IMR-90 (cell line): Measurements from ENCODE around the gene SIRT2. TPM values are rescaled to one million over a fixed set of nuclear protein-coding genes. Genes with fewer than 3 reads are reported as not detected.
A peak's percentile ranks its signal among the peaks of the same experiment; 100 is the strongest.

Source experiments
- ATAC-seq: fragments of 200-7000 bp; cut with Tn5 transposase; 2 replicates; pipeline ENCODE4 v1.9.1; 2020; ENCODE audit warnings: low read depth, mild to moderate bottlenecking, moderate library complexity
- BruUV-seq: library from RNA; stranded (reverse); fragments of 400-500 nt; replicated peaks from 2 replicates; lab custom pipeline; 2021; lab: Mats Ljungman, UMichigan
- CTCF ChIA-PET: fragments of 300-600 bp; formaldehyde crosslinking; extraction: SDS; loops from one replicate; lab custom pipeline; 2021; ENCODE audit warnings: antibody characterized with exemption; lab: Yijun Ruan, JAX
- POLR2A ChIA-PET: fragments of 300-600 bp; sonication (Branson Sonifier 250); formaldehyde crosslinking; loops from one replicate; lab custom pipeline; 2022; ENCODE audit warnings: antibody characterized with exemption; ENCODE audit not compliant: unreplicated experiment; lab: Charles Lee
- DNase-seq: peaks from one replicate; pipeline ENCODE4 v3.0.0; 2013
- H2AFZ ChIP-seq: replicated peaks from 2 replicates; pipeline ENCODE3; 2013; ENCODE audit warnings: low read length, mild to moderate bottlenecking; ENCODE audit not compliant: poor library complexity
- H2AK5ac ChIP-seq: 2 replicates; pipeline ENCODE4 v1.6.1; 2013; ENCODE audit warnings: low read depth, low read length, inconsistent platforms
- H2AK9ac ChIP-seq: replicated peaks from 2 replicates; pipeline ENCODE3; 2013; ENCODE audit warnings: mild to moderate bottlenecking, low read depth, low read length, moderate library complexity; ENCODE audit not compliant: poor library complexity
- H2BK120ac ChIP-seq: 2 replicates; pipeline ENCODE4 v1.6.1; 2013; ENCODE audit warnings: low read depth, low read length, inconsistent platforms
- H2BK15ac ChIP-seq: 3 replicates; pipeline ENCODE4 v1.6.1; 2013; ENCODE audit warnings: low read depth, low read length, inconsistent platforms
- H2BK20ac ChIP-seq: 2 replicates; pipeline ENCODE4 v1.6.1; 2013; ENCODE audit warnings: low read depth, mild to moderate bottlenecking, inconsistent platforms, low read length, moderate library complexity
- H2BK5ac ChIP-seq: 2 replicates; pipeline ENCODE4 v1.6.1; 2013; ENCODE audit warnings: mild to moderate bottlenecking, low read depth, low read length, inconsistent platforms; ENCODE audit not compliant: poor library complexity, severe bottlenecking
- H3K14ac ChIP-seq: replicated peaks from 2 replicates; pipeline ENCODE4 v1.6.1; 2013; ENCODE audit warnings: low read depth, low read length, inconsistent platforms
- H3K18ac ChIP-seq: 2 replicates; pipeline ENCODE4 v1.6.1; 2013; ENCODE audit warnings: low read depth, low read length, control low read depth
- H3K23ac ChIP-seq: 2 replicates; pipeline ENCODE4 v1.6.1; 2013; ENCODE audit warnings: low read depth, low read length, inconsistent platforms
- H3K27ac ChIP-seq: 2 replicates; pipeline ENCODE4 v1.5.1; 2013; ENCODE audit warnings: mild to moderate bottlenecking, control low read depth, low read length; ENCODE audit not compliant: insufficient read depth
- H3K27me3 ChIP-seq: 2 replicates; pipeline ENCODE4 v1.6.1; 2013; ENCODE audit warnings: low read length; ENCODE audit not compliant: control insufficient read depth, insufficient read depth
- H3K36me3 ChIP-seq: 2 replicates; pipeline ENCODE4 v1.6.1; 2013; ENCODE audit warnings: low read length, mixed read lengths; ENCODE audit not compliant: control insufficient read depth, insufficient read depth
- H3K4ac ChIP-seq: 2 replicates; pipeline ENCODE4 v1.6.1; 2013; ENCODE audit warnings: low read depth, low read length, inconsistent platforms
- H3K4me1 ChIP-seq: 2 replicates; pipeline ENCODE4 v1.6.1; 2013; ENCODE audit warnings: low read length, mixed read lengths; ENCODE audit not compliant: control insufficient read depth, insufficient read depth
- H3K4me2 ChIP-seq: 2 replicates; pipeline ENCODE4 v1.6.1; 2013; ENCODE audit warnings: low read depth, mild to moderate bottlenecking, control low read depth, low read length, moderate library complexity
- H3K4me3 ChIP-seq: 2 replicates; pipeline ENCODE4 v1.5.1; 2013; ENCODE audit warnings: low read depth, mild to moderate bottlenecking, control low read depth, low read length, moderate library complexity; ENCODE audit not compliant: insufficient read depth
- H3K56ac ChIP-seq: 2 replicates; pipeline ENCODE4 v1.6.1; 2013; ENCODE audit warnings: low read length, inconsistent platforms; ENCODE audit not compliant: insufficient read depth; ENCODE audit errors: extremely low read depth
- H3K79me1 ChIP-seq, 2 experiments: 2 replicates each; pipeline ENCODE4 v1.6.1; 2013; ENCODE audit warnings: low read length in 2 of 2, inconsistent platforms in 1 of 2, low read depth in 1 of 2
- H3K9ac ChIP-seq: 2 replicates; pipeline ENCODE4 v1.6.1; 2013; ENCODE audit warnings: low read depth, low read length, control low read depth
- H3K9me1 ChIP-seq: 2 replicates; pipeline ENCODE4 v1.6.1; 2013; ENCODE audit warnings: low read length, inconsistent platforms; ENCODE audit not compliant: insufficient read depth
- H3K9me3 ChIP-seq: 2 replicates; pipeline ENCODE4 v1.6.1; 2013; ENCODE audit warnings: low read length; ENCODE audit not compliant: control insufficient read depth, insufficient read depth
- H4K20me1 ChIP-seq: 2 replicates; pipeline ENCODE4 v1.6.1; 2013; ENCODE audit warnings: low read length, inconsistent platforms; ENCODE audit not compliant: insufficient read depth
- H4K5ac ChIP-seq: 2 replicates; pipeline ENCODE4 v1.6.1; 2013; ENCODE audit warnings: mild to moderate bottlenecking, low read depth, low read length, control low read depth
- H4K8ac ChIP-seq, 2 experiments: 2 replicates each; pipeline ENCODE4 v1.6.1; 2013; ENCODE audit warnings: low read depth in 2 of 2, low read length in 2 of 2, control low read depth in 1 of 2, inconsistent platforms in 1 of 2
- H4K91ac ChIP-seq: 2 replicates; pipeline ENCODE4 v1.6.1; 2013; ENCODE audit warnings: low read depth, low read length, inconsistent platforms; ENCODE audit not compliant: insufficient read depth
- BHLHE40 ChIP-seq: fragments of 150-350 bp; IDR thresholded peaks from 2 replicates; pipeline ENCODE4 v1.6.1; 2016; ENCODE audit warnings: mild to moderate bottlenecking, low read depth, low read length
- CHD1 ChIP-seq: IDR thresholded peaks from 2 replicates; pipeline ENCODE4 v1.6.1; 2012; ENCODE audit warnings: low read depth, low read length, improper control_type of control experiment
- MAZ ChIP-seq: IDR thresholded peaks from 2 replicates; pipeline ENCODE4 v1.6.1; 2012; ENCODE audit warnings: low read depth, mild to moderate bottlenecking, low read length, improper control_type of control experiment, moderate library complexity, borderline replicate concordance
- MXI1 ChIP-seq: IDR thresholded peaks from 2 replicates; pipeline ENCODE4 v1.6.1; 2012; ENCODE audit warnings: low read depth, mild to moderate bottlenecking, low read length, moderate library complexity, borderline replicate concordance
- RAD21 ChIP-seq: IDR thresholded peaks from 2 replicates; pipeline ENCODE4 v1.6.1; 2012; ENCODE audit warnings: low read length, improper control_type of control experiment
- WGBS, 2 experiments: methylation state at CpG; one replicate each; pipeline versions ENCODE4 v1.1.5 to v1.1.7; 2013; ENCODE audit warnings: missing lambda C conversion rate in 2 of 2; ENCODE audit not compliant: insufficient read length in 1 of 2; ENCODE audit errors: extremely low coverage in 2 of 2; 5-methylcytosine and 5-hydroxymethylcytosine counted together
- dilution Hi-C: fragments of 300-500 bp; cut with HindIII; formaldehyde crosslinking; loops from one replicate; pipeline ENCODE4 v1.14.3; 2018; ENCODE audit warnings: low sequenced_read_pairs; ENCODE audit not compliant: unreplicated experiment
- in situ Hi-C: fragments of 300-500 bp; cut with MboI; formaldehyde crosslinking; loops from 3 replicates; pipeline ENCODE4 v1.14.3; 2019; ENCODE audit warnings: low sequenced_read_pairs, inconsistent platforms, mixed read lengths
- intact Hi-C: fragments of 100-400 bp; cut with micrococcal nuclease; formaldehyde crosslinking; loops from 2 replicates; pipeline ENCODE4 v1.10.0; 2022
- polyA plus RNA-seq, 3 experiments: library from polyadenylated mRNA; depleted of rRNA; stranded (reverse); fragments of >200 nt; gene quantifications; 2 replicates each; pipeline ENCODE4 v1.2.3, GENCODE V29; 2012; ENCODE audit warnings: low replicate concordance in 1 of 3
- total RNA-seq: library from RNA; depleted of rRNA; stranded (reverse); fragments of >200 nt; gene quantifications from 2 replicates; pipeline ENCODE4 v1.2.3, GENCODE V29; 2012
- TF ChIP-seq, protein P1 (sequence below): fragments of 150-350 bp; IDR thresholded peaks from 2 replicates; pipeline ENCODE4 v1.6.1; 2017; ENCODE audit warnings: mild to moderate bottlenecking, antibody characterized with exemption, low read length, low read depth
- TF ChIP-seq, protein P2 (sequence below): conservative IDR thresholded peaks from 2 replicates; pipeline ENCODE4 v1.5.1; 2012; ENCODE audit warnings: mild to moderate bottlenecking, low read depth, low read length, improper control_type of control experiment

SIRT2 gene
- total and polyA plus RNA-seq, 2 of the 4 experiments (the other 2 are of a cell fraction), result 43.0 to 50.0 TPM

DNA sequence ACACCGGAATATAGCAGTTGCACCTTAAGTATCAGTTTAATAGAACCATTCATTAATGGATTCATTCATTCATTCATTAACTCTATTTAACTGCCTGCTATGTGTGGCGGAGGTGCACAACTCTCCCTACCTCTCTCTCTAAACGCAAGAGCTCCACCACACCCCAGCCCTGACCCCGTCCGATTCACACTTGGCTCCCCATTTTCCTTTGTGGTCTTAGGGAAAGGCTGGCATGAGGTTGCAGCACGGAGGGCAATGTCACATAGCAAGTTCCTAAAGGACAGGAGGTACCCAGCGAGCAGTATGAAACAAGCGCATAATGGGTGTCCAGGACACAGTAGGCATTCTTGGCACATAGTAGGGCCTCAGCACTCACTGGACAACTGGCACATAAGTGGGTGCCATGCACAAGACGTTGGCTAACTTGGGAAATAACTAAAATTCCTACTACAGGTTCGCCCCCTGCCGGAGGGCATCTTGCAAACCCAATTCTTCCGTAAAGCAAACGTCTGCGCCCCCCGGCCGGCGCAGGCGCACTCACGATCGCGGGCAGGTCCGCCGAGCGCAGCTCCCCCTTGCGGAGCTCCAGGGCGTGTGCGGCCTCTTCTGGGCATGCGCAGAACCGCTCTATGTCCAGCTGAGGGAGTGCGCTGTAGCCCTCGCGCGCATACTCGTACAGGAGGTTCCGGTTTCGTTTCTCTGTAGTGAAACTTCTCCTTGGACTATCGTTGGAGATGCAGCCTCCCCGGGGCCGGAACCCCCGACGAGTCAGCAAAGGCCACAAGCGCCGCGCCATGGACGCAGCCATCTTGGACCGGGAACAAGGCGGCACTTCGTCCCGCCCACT, 30.7 kb upstream of the SIRT2 start, which contains the start of gene SARS2 (continued):
- 0 out of 2 replicates have a peak, but pooled peaks have one; percentile 64 for TF ChIP-seq CHD1
- peak; percentile 75; the same call in 1 of the 2 replicates for TF ChIP-seq MAZ
- TF ChIP-seq BHLHE40, result peak; percentile 28; the same call in 1 of the 2 replicates

DNA sequence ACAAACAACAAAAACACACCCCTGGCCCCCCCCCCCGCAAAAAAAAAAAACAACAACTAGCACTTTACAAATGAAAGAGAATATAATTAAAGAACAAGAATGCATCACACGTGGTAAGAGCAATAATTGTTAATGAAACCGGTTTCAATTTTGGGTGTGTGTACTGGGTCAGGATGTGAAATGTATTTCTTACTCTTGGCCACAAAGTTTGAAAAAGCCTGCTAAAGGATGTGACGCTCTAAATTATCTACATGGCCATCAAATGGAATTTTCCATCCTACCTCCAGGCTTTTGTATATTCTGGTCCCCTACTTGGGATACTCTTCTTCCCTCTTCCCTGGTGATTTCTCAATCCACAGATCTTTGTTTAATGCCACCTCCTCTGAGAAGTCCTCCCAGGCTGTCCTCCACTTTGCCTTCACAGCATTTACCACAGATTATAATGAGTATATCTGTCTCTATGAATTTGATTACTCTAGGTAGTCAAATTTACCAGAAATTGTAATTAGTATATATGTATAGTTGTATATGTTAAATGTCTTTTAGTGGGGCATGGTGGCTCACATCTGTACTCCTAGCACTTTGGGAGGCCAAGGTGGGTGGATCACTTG, 29.1 kb upstream of the SIRT2 start:
- ChIA-PET POLR2A (no interaction called here), CTCF (no interaction called here)
- Histone ChIP-seq H3K9me1 (peaks cover 3% of the 10 kb centered on the region; the same call in 1 of the 2 replicates), H3K18ac (no peak overlapping the region), H3K23ac (no peak overlapping the region), H4K5ac (no peak overlapping the region), H3K36me3 (peaks cover 21% of the 10 kb centered on the region), H3K56ac (no peak overlapping the region), H2BK120ac (no peak overlapping the region), H3K4ac (no peak overlapping the region), H4K91ac (no peak overlapping the region), H2AK9ac (no peak overlapping the region), H2BK15ac (no peak overlapping the region), H4K8ac (no peak overlapping the region), H3K4me3 (no peak overlapping the region), H4K20me1 (no peaks in the 10 kb centered on the region; the same call in 1 of the 2 replicates), H3K27ac (no peak overlapping the region), H2BK20ac (no peak overlapping the region), H2BK5ac (no peak overlapping the region), H3K4me1 (no peaks in the 10 kb centered on the region), H3K14ac (no peak overlapping the region), H3K27me3 (no peaks in the 10 kb centered on the region), H3K9ac (no peak overlapping the region), H3K4me2 (no peak overlapping the region), H2AFZ (no peak overlapping the region), H3K9me3 (no peaks in the 10 kb centered on the region), H3K79me1 (peaks cover 23 to 43% of the 10 kb centered on the region in 2 experiments; a peak in 3 of 4 replicates), H2AK5ac (no peak overlapping the region)
- dilution Hi-C loops, result no loop called here
- no peak for ATAC-seq
- BruUV-seq, result no TSS peak
- intact Hi-C loops, result no loop called here
- TF ChIP-seq, protein P1, sequence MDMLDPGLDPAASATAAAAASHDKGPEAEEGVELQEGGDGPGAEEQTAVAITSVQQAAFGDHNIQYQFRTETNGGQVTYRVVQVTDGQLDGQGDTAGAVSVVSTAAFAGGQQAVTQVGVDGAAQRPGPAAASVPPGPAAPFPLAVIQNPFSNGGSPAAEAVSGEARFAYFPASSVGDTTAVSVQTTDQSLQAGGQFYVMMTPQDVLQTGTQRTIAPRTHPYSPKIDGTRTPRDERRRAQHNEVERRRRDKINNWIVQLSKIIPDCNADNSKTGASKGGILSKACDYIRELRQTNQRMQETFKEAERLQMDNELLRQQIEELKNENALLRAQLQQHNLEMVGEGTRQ, result no peak
- TF ChIP-seq MXI1 (no peak), CHD1 (no peak), BHLHE40 (no peak), RAD21 (no peak)
- TF ChIP-seq, protein P2, sequence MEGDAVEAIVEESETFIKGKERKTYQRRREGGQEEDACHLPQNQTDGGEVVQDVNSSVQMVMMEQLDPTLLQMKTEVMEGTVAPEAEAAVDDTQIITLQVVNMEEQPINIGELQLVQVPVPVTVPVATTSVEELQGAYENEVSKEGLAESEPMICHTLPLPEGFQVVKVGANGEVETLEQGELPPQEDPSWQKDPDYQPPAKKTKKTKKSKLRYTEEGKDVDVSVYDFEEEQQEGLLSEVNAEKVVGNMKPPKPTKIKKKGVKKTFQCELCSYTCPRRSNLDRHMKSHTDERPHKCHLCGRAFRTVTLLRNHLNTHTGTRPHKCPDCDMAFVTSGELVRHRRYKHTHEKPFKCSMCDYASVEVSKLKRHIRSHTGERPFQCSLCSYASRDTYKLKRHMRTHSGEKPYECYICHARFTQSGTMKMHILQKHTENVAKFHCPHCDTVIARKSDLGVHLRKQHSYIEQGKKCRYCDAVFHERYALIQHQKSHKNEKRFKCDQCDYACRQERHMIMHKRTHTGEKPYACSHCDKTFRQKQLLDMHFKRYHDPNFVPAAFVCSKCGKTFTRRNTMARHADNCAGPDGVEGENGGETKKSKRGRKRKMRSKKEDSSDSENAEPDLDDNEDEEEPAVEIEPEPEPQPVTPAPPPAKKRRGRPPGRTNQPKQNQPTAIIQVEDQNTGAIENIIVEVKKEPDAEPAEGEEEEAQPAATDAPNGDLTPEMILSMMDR, result no peak
- in situ Hi-C loops, result loop anchor here (10.0 to 25.0 kb wide), 2 partner anchors 304 to 516 kb away; partner anchors contain the start of gene FAM98C
- WGBS, 2 experiments, result no CpG with 5 or more reads among the region's 4 CpGs
- DNase-seq, result no peak
